ENCODE measurements around the gene VWF. TPM values are rescaled to one million over a fixed set of nuclear protein-coding genes. Genes with fewer than 3 reads are reported as not detected.
A peak's percentile ranks its signal among the peaks of the same experiment; 100 is the strongest.
"Not testable (repeated sequence)": the region's sequence is repeated elsewhere in the genome, so short reads cannot be mapped to it uniquely, and the experiment has no call there.

Gene VWF
- total and polyA plus RNA-seq, 7 donors = 0.60 to 98.0 (median 42.2) TPM

DNA sequence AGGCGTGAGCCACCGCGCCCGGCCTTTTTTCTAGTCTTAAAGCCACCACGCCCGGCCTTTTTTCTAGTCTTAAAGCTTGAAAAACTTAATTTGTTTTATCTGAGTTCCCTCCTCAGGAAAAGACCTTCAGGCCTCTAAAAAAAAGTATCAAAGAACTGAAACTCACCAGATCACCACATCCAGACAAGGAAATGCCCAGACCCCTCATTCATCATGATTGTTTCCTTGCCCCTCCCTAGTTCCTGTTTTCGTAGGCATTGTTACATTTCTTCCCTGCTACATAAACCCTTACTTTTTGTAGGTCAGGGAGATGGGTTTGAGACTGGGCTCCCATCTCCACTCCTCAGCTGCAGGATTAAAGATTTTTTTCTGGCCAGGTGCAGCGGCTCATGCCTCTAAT is 21.1 kb upstream of the VWF start:
- intact Hi-C loops (cut with DNase I) = no loop called here
- WGBS, 2 donors = 60 to 69% methylated on average over 8 of the region's 8 CpGs
- H3K27me3 ChIP-seq = no peaks in the 10 kb centered on the region
- no peak for DNase-seq
- H3K9me3 ChIP-seq = no peaks in the 10 kb centered on the region
- no peaks in the 10 kb centered on the region for H3K36me3 ChIP-seq
- TF ChIP-seq POLR2A (IDR thresholded peaks at IDR 0.05) (no peak), EP300 (IDR thresholded peaks at IDR 0.05) (no peak), POLR2AphosphoS5 (IDR thresholded peaks at IDR 0.05) (no peak)
- TF ChIP-seq, protein P1, sequence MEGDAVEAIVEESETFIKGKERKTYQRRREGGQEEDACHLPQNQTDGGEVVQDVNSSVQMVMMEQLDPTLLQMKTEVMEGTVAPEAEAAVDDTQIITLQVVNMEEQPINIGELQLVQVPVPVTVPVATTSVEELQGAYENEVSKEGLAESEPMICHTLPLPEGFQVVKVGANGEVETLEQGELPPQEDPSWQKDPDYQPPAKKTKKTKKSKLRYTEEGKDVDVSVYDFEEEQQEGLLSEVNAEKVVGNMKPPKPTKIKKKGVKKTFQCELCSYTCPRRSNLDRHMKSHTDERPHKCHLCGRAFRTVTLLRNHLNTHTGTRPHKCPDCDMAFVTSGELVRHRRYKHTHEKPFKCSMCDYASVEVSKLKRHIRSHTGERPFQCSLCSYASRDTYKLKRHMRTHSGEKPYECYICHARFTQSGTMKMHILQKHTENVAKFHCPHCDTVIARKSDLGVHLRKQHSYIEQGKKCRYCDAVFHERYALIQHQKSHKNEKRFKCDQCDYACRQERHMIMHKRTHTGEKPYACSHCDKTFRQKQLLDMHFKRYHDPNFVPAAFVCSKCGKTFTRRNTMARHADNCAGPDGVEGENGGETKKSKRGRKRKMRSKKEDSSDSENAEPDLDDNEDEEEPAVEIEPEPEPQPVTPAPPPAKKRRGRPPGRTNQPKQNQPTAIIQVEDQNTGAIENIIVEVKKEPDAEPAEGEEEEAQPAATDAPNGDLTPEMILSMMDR (IDR thresholded peaks at IDR 0.05) = no peak
- no peak overlapping the region for H3K4me3 ChIP-seq
- H3K4me1 ChIP-seq = peaks cover 0 to 8% (median 3%) of the 10 kb centered on the region in 4 donors
- peak overlapping the region in 2 of 4 donors; percentile 10 to 38 for H3K27ac ChIP-seq

DNA sequence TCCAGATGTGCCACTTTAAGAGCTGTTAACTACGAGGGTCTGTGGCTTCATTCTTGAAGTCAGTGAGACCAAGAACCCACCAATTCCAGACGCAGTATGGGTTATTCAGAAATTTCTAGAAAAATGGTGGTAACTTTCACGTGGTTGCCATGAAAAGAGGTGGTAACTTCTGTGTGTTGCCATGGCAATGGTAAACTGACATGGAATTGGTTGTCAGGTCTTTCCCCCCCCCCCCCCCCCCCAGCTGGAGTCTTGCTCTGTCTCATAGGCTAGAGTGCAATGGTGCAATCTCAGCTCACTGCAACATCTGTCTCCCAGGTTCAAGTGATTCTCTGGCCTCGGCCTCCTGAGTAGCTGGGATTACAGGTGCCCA is 18.8 kb upstream of the VWF start:
- Histone ChIP-seq H3K27ac (no peak overlapping the region), H3K36me3 (no peaks in the 10 kb centered on the region), H3K27me3 (no peaks in the 10 kb centered on the region), H3K9me3 (no peaks in the 10 kb centered on the region), H3K4me3 (no peak overlapping the region), H3K4me1 (peaks cover 0 to 8% (median 3%) of the 10 kb centered on the region in 4 donors)
- intact Hi-C loops (cut with DNase I) = no loop called here
- WGBS, 2 donors = 73 to 83% methylated on average over 4 of the region's 4 CpGs
- DNase-seq = no peak
- TF ChIP-seq, protein P1 (IDR thresholded peaks at IDR 0.05) = no peak

DNA sequence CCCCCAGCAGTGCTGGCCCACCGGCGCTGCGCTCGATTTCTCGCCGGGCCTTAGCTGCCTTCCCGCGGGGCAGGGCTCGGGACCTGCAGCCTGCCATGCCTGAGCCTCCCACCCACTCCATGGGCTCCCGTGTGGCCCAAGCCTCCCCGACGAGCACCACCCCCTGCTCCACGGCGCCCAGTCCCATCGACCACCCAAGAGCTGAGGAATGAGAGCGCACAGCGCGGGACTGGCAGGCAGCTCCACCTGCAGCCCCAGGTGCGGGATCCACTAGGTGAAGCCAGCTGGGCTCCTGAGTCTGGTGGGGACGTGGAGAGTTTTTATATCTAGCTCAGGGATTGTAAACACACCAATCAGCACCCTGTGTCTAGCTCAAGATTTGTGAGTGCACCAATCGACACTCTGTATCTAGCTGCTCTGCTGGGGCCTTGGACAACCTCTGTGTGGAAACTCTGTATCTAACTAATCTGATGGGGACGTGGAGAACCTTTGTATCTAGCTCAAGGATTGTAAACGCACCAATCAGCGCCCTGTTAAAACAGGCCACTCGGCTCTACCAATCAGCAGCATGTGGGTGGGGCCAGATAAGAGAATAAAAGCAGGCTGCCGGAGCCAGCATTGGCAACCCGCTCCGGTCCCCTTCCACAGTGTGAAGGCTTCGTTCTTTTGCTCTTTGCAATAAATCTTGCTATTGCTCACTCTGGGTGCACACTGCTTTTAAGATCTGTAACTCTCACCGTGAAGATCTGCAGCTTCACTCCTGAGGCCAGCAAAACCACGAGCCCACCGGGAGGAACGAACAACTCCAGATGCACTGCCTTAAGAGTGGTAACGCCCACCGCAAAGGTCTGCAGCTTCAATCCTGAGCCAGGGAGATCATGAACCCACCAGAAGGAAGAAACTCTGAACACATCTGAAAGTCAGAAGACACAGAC is 18.2 kb upstream of the VWF start:
- H3K4me3 ChIP-seq; H3K36me3 ChIP-seq; DNase-seq; intact Hi-C loops (cut with DNase I); H3K4me1 ChIP-seq; H3K9me3 ChIP-seq; H3K27me3 ChIP-seq; H3K27ac ChIP-seq: not testable (repeated sequence)
- WGBS, 2 donors = 83 to 89% methylated on average over 35 of the region's 35 CpGs

DNA sequence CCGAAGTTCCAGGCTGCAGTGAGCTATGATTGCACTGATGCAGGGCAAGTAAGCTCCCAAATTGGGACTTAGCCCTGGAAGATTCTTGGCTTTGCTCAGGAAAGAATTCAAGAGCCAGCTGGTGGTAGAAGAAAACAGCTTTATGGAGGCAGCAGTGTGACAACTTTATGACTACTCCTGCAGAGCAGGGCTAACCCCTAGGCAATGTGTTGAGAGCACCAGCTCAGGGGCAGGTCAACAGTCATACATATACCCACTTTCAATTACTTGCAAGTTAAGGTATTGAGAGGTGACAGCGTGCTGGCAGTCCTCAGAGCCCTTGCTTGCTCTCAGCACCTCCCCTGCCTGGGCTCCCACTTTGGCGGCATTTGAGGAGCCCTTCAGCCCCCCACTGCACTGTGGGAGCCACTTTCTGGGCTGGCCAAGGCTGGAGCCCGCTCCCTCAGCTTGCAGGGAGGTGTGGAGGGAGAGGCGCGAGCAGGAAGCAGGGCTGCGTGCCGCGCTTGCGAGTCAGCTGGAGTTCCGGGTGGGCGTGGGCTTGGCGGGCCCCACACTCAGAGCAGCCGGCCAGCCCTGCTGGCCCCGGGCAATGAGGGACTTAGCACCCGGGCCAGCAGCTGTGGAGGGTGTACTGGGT is 17.4 kb upstream of the VWF start:
- H3K4me3 ChIP-seq; H3K9me3 ChIP-seq; H3K27me3 ChIP-seq; intact Hi-C loops (cut with DNase I); H3K4me1 ChIP-seq; H3K36me3 ChIP-seq; DNase-seq: not testable (repeated sequence)
- peak overlapping the region in 2 of 4 donors; percentile 38 to 58 for H3K27ac ChIP-seq
- 75 to 80% methylated on average over 16 of the region's 16 CpGs for WGBS, 2 donors

DNA sequence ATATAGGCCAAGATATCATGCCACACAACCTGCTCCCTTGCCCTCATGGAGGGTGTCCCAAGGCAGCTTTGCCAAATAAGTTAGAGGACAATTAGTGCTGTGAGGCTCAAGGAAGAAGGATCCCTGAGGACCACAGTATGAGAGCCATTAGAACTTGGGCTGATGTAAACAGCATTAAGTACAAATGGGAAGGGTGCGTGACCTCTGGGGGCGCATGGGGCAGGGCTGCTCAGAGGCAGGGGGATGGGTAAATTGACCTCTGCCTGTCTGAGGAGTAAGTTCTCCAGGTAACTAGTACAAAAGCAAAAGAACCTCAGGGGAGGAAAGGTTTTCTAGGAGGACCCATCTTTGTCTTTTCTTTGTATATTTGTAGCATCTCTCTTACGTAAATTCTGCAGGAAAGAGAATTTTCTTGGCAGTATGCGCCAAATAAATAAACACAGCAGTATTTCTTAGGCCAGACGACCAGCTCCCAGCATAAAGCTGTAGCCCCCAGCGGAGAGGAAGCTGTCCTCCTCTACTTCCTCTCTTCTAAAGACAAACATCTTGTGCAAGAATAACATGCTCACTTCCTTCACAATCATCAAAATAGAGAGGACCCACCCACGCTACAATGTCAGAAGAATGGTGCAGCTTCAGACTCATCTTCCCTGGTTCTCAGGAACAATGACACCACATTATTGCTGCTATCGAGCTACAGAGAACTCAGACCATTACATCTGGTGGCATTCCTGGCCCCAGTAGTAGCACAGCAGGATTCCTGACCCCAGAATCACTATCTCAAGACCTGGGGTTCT is 16.4 kb upstream of the VWF start:
- H3K27me3 ChIP-seq = no peaks in the 10 kb centered on the region
- no peak overlapping the region for H3K4me3 ChIP-seq
- H3K4me1 ChIP-seq = peaks cover 0 to 8% (median 3%) of the 10 kb centered on the region in 4 donors
- H3K36me3 ChIP-seq = no peaks in the 10 kb centered on the region
- TF ChIP-seq POLR2AphosphoS5 (IDR thresholded peaks at IDR 0.05) (peak in 2 of 4 donors; percentile 28 to 62), EP300 (IDR thresholded peaks at IDR 0.05) (peak in 1 of 4 donors; percentile 29), POLR2A (IDR thresholded peaks at IDR 0.05) (no peak)
- TF ChIP-seq, protein P1 (IDR thresholded peaks at IDR 0.05) = no peak
- H3K9me3 ChIP-seq = no peaks in the 10 kb centered on the region
- peak overlapping the region; percentile 36 to 58 (median 42) for H3K27ac ChIP-seq
- intact Hi-C loops (cut with DNase I) = no loop called here
- no peak for DNase-seq
- 49 to 70% methylated on average over 8 of the region's 8 CpGs for WGBS, 2 donors

Data from sigmoid colon (tissue), 7 donors.